KMS-11 (cell line): ENCODE measurements around the gene ATXN2.

ENCODE experiments used
- H2AFZ ChIP-seq: fragments of 200-600 bp; sonication (generic); 2 replicates; pipeline ENCODE4 v1.6.1; 2016; ENCODE audit warnings: antibody characterized with exemption, mixed run types, low read depth
- H3K27ac ChIP-seq: fragments of 200-600 bp; sonication (generic); 2 replicates; pipeline ENCODE4 v1.6.1; 2016; ENCODE audit warnings: mild to moderate bottlenecking, mixed run types
- H3K27me3 ChIP-seq: fragments of 200-600 bp; sonication (generic); 2 replicates; pipeline ENCODE4 v1.6.1; 2017; ENCODE audit warnings: mild to moderate bottlenecking, low read depth, mixed run types, moderate library complexity; ENCODE audit not compliant: insufficient read depth
- H3K36me3 ChIP-seq: fragments of 200-600 bp; sonication (generic); 2 replicates; pipeline ENCODE4 v1.6.1; 2017; ENCODE audit warnings: mild to moderate bottlenecking, mixed run types; ENCODE audit not compliant: insufficient read depth
- H3K4me1 ChIP-seq: fragments of 200-600 bp; sonication (generic); 2 replicates; pipeline ENCODE4 v1.6.1; 2016; ENCODE audit warnings: mild to moderate bottlenecking, low read depth, mixed run types; ENCODE audit not compliant: poor library complexity, severe bottlenecking
- H3K4me2 ChIP-seq: fragments of 200-600 bp; sonication (generic); 2 replicates; pipeline ENCODE4 v1.7.0; 2016; ENCODE audit warnings: mild to moderate bottlenecking, mixed run types
- H3K4me3 ChIP-seq: fragments of 200-600 bp; sonication (generic); IDR thresholded peaks from 2 replicates; pipeline ENCODE4 v1.6.1; 2017; ENCODE audit warnings: low read depth, low read length, mixed read lengths; ENCODE audit not compliant: insufficient read depth
- H3K79me2 ChIP-seq: fragments of 200-600 bp; sonication (generic); 2 replicates; pipeline ENCODE4 v1.6.1; 2016; ENCODE audit warnings: low read depth, mixed run types; ENCODE audit not compliant: insufficient read depth
- H3K9ac ChIP-seq: fragments of 200-600 bp; sonication (generic); 2 replicates; pipeline ENCODE4 v1.6.1; 2016; ENCODE audit warnings: mild to moderate bottlenecking, mixed run types
- H4K20me1 ChIP-seq: fragments of 200-600 bp; sonication (generic); 2 replicates; pipeline ENCODE4 v1.6.1; 2016; ENCODE audit warnings: mild to moderate bottlenecking, mixed run types; ENCODE audit not compliant: insufficient read depth
- TF ChIP-seq, protein P1 (sequence below): fragments of 200-600 bp; sonication (generic); conservative IDR thresholded peaks from 2 replicates; pipeline ENCODE4 v1.6.1; 2017; ENCODE audit warnings: low read depth, mild to moderate bottlenecking, antibody characterized with exemption, low read length, moderate library complexity, mixed read lengths

The ATXN2 gene

DNA sequence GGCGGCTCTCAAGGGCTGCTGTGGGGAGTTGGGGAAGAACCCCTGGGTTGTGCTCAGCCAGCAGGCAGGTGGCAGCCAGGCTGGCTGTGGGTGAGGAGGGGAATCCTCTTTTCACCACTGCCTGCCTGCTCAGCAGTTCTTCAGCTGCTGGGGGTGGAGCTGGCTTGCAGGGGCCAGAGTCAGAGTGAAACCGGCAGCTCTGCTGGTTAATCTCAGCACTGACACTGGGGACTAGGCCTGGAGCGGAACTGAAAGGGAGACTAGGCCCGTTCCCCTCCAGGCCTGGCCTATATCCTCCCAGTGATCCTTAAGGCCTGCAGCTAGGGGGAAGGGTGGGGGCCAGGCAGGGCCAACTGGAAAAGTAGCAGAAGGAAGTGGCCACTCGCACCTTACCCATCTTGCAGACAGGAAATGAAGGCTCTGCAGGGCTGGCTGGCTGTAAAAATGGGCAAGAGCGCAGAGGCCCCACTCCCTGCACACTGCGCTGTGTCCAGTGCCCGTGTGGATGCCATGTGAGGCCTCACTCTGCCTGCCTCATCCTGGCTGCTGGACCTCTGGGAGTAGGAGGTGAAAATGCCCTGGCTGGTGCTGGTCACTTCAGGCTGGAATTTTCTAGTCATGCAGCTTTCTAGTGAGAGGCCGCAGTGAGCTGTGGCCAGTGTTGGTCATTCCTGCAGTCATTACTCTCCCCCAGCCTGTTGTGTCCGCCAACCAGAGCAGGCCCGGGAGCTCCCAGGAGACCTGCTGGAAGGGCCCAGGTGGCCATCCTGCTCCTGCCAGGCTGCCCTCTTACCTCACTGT is 154.0 kb downstream of the ATXN2 start:
- H4K20me1 ChIP-seq: no peaks in the 10 kb centered on the region
- TF ChIP-seq, protein P1, sequence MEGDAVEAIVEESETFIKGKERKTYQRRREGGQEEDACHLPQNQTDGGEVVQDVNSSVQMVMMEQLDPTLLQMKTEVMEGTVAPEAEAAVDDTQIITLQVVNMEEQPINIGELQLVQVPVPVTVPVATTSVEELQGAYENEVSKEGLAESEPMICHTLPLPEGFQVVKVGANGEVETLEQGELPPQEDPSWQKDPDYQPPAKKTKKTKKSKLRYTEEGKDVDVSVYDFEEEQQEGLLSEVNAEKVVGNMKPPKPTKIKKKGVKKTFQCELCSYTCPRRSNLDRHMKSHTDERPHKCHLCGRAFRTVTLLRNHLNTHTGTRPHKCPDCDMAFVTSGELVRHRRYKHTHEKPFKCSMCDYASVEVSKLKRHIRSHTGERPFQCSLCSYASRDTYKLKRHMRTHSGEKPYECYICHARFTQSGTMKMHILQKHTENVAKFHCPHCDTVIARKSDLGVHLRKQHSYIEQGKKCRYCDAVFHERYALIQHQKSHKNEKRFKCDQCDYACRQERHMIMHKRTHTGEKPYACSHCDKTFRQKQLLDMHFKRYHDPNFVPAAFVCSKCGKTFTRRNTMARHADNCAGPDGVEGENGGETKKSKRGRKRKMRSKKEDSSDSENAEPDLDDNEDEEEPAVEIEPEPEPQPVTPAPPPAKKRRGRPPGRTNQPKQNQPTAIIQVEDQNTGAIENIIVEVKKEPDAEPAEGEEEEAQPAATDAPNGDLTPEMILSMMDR: no peak
- H3K27ac ChIP-seq: peak overlapping the region; percentile 84
- H3K4me1 ChIP-seq: peaks cover 69% of the 10 kb centered on the region
- H3K4me3 ChIP-seq: no peak overlapping the region
- peaks cover 20% of the 10 kb centered on the region; the same call in 1 of the 2 replicates for H3K79me2 ChIP-seq
- H3K27me3 ChIP-seq: no peaks in the 10 kb centered on the region
- H3K36me3 ChIP-seq: no peaks in the 10 kb centered on the region
- H2AFZ ChIP-seq: no peak overlapping the region
- H3K9ac ChIP-seq: peak overlapping the region; percentile 41; the same call in 1 of the 2 replicates
- peak overlapping the region; percentile 92 for H3K4me2 ChIP-seq

DNA sequence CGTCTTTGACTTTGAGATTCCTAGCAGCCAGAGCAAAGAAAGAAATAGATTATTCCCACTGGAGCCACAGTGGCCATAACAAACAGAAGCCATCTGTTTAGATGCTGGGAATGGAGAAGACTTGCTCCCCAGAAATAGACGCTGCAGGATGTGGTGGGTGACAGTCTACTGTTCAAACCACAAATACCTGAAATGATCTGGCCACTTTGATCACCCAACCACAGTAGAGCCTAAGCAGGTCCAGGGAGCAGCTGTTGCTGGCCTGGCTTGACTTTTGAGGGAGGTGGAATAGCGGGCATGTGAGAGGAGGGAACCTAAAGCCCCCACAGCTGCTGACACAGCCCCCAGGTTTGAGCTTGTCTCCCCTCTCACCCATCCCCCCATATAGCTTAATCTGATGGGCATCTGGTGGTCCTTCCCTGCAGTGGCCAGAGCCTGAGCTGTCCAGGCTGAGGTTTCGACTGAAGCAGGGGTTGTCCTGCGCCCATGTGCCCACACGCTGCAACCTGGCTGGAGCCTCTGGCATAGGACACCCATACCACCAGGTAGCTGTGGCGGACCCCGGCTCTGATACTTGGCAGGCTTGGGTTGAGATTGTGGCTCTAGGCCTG is 154.7 kb downstream of the ATXN2 start:
- H3K36me3 ChIP-seq: no peaks in the 10 kb centered on the region
- H3K27ac ChIP-seq: peak overlapping the region; percentile 84
- H4K20me1 ChIP-seq: no peaks in the 10 kb centered on the region
- peak overlapping the region; percentile 92 for H3K4me2 ChIP-seq
- no peak overlapping the region for H3K4me3 ChIP-seq
- H3K79me2 ChIP-seq: peaks cover 24% of the 10 kb centered on the region; the same call in 1 of the 2 replicates
- no peak overlapping the region for H2AFZ ChIP-seq
- TF ChIP-seq, protein P1: no peak
- H3K9ac ChIP-seq: peak overlapping the region; percentile 41; the same call in 1 of the 2 replicates
- H3K4me1 ChIP-seq: peaks cover 74% of the 10 kb centered on the region
- no peaks in the 10 kb centered on the region for H3K27me3 ChIP-seq

DNA sequence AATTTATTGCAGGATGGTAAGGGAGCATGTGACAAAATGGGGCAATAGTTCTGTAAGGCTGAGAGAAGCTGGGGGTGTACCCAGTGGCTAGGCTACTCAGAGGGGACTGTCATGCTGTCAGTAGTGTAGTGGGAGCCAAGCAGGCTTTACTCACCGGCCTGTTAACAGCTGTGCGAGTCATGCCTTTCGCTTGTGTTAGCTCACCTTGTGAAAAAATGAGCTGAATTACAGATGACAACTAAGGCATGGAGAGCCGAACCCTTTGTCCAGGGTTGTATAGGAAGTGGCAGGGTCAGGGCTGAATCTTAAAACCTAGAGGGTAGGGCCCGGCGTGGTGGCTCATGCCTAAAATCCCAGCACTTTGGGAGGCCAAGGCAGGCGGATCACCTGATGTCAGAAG is 155.5 kb downstream of the ATXN2 start:
- Histone ChIP-seq H3K4me2 (peak overlapping the region; percentile 92), H3K4me1 (peaks cover 83% of the 10 kb centered on the region), H3K36me3 (no peaks in the 10 kb centered on the region), H3K9ac (no peak overlapping the region), H3K4me3 (no peak overlapping the region), H4K20me1 (no peaks in the 10 kb centered on the region), H3K79me2 (peaks cover 33% of the 10 kb centered on the region), H3K27me3 (no peaks in the 10 kb centered on the region), H2AFZ (no peak overlapping the region), H3K27ac (peak overlapping the region; percentile 84)
- TF ChIP-seq, protein P1: no peak

GRCh38 chr12:111443086-111443485 is 156.0 kb downstream of the ATXN2 start:
- H2AFZ ChIP-seq: no peak overlapping the region
- H3K4me1 ChIP-seq: peaks cover 88% of the 10 kb centered on the region
- H3K9ac ChIP-seq: no peak overlapping the region
- peak overlapping the region; percentile 92 for H3K4me2 ChIP-seq
- H3K36me3 ChIP-seq: no peaks in the 10 kb centered on the region
- H3K27me3 ChIP-seq: no peaks in the 10 kb centered on the region
- peaks cover 35% of the 10 kb centered on the region for H3K79me2 ChIP-seq
- H3K27ac ChIP-seq: peak overlapping the region; percentile 84; the same call in 1 of the 2 replicates
- no peak overlapping the region for H3K4me3 ChIP-seq
- TF ChIP-seq, protein P1: no peak
- H4K20me1 ChIP-seq: no peaks in the 10 kb centered on the region
